NCI-H2227 (cell line): Measurements from ENCODE around the gene IFT43.

Source experiments
- DNase-seq: peaks from one replicate; lab custom pipeline; 2025; ENCODE audit not compliant: unreplicated experiment; lab: John Stamatoyannopoulos, UW

The IFT43 gene

GRCh38 chr14:75979648-75980565 is 5.7 kb upstream of the IFT43 start:
- no peak for DNase-seq

GRCh38 chr14:75980856-75981255 is 4.7 kb upstream of the IFT43 start:
- no peak for DNase-seq

- DNase-seq = peak; percentile 63
Measured at GRCh38 chr14:75981426-75982265, 3.9 kb upstream of the IFT43 start, which contains the start of gene TGFB3. TGFB3 (minus strand) TSS chr14:75981995; CDS start chr14:75980893, 1,102 bp downstream.

- peak; percentile 84 for DNase-seq
Measured at GRCh38 chr14:75982266-75983018, 3.1 kb upstream of the IFT43 start.

DNA sequence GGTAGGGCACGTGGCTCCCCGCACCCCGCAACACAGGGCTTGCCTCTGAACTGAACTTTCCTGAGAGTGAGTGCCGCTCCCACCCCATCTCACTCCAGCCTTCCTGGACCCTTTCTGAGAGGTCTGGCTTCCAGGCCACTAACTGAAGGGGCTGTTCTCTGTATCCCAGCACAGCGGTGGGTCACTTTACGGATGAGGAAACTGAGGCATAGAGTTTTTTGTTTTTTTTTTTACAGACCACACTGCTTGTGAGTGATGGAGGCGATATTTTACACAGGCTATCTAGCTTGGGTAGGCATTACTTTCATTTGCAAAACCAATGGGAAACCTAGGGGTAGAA is 2.6 kb upstream of the IFT43 start:
- DNase-seq = no peak

- DNase-seq = no peak
Measured at GRCh38 chr14:75984674-75985073, 889 bp upstream of the IFT43 start.

- no peak for DNase-seq
Measured at GRCh38 chr14:75986439-75986765, 839 bp downstream of the IFT43 start.

- no peak for DNase-seq
Measured at GRCh38 chr14:75987201-75987970, 1.8 kb downstream of the IFT43 start.

GRCh38 chr14:75989134-75989533 is 3.6 kb downstream of the IFT43 start:
- no peak for DNase-seq

- DNase-seq = no peak
Measured at GRCh38 chr14:75990297-75990696, 4.7 kb downstream of the IFT43 start.

GRCh38 chr14:75991753-75992152 is 6.2 kb downstream of the IFT43 start:
- DNase-seq = no peak

DNA sequence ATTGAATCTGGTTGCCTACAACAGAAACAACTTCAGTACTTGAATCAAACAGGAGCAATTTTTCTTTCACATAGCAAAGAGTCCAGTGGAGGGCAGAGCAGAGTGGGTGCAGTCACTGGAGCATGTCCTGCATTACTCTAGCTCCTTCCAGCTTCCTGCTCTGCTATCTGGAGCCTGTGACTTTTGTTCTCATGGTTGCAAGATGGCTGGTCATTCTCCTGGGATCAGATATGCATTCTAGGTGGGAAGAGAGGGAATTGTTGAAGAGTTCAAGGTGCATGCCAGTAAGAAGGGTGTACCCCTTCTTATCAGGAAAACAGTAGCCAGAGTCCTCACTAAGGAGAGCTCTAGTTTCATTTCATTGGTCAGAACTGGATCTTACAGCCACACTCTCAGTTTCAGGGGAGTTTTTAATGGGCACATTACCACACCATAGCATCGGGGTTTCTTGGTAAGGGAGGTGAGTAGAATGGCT is 8.0 kb downstream of the IFT43 start:
- DNase-seq = no peak

DNA sequence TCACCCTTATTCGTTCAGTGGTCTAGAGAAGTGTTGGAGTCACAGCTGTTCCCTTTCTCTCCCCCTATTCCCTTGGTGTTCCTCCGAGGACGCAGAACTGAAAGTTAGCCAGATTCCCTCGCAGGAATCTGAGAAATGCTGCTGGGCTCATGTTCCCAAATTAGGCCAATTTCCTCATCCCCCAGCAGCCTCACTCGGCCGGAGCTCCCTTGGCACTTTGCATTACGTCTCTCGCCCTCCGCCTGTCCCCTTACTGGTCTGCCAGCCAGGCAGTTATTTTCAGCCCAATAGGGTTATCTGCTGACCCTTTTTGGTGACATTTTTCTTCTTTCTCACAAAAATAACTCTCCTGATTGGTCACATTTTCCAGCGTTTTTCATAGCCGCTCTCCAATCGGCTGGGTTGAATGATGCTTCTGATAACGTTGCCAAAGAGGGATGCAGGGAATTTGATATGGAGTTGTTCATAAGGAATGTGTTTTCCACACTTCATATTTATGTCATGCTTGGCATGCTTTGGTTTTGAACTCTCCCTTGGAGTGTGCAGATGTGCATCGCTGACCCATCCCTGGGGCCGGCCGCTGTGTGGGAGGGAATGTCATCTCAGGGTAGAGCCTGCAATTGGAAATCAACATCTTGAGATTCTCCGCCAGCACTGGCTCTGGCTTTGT is 9.9 kb downstream of the IFT43 start:
- DNase-seq = no peak

DNA sequence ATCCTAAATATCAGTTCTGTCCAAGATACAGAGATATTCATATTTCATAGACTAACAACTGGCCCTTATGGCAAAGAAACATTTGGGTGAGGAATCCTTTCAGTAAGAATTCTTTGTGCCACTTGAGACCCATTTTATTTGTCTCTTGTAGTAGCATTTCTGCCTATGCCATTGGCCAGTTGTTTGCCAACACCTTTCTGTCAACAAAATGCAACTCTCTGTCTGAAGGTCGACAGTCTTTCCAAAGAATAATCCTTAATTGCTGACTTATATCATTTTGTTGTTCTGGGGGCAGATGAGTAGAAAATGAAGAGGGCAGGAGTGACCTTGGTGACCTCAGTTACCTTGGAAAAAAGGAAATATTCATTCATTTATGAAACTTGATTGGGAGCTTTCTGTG is 10.9 kb downstream of the IFT43 start:
- no peak for DNase-seq

DNA sequence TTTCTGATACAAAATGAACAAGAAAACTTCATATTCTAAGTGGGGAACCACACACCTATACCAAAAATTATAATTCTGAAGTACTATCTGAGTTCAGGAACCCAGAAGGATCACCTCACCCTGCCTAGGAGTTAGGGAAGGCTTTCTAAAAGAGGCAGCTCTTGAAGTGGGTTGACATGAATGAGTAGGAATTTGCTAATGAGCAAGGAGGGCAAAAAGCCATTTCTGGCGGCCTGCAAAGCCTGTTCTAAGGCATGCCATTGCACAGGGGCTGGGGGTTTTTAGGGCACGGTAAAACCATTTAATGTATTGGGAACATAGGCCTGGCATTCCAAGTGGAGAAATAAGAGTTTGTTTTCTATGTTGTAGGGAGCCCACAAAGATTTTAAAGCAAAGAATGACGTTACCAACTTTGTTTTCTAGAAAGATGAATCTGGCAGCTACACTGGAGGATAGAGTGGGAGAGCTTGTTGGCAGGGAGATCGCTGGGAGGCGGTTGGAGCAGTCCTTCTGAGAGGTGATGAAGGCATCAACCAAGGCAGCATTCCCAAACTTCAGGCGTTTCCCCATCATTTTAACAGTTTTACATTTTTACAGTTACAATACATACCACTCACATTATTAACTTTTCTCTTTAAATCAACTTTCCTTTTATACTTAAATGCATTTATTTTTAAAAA is 14.1 kb downstream of the IFT43 start:
- DNase-seq = no peak

GRCh38 chr14:76002383-76002782 is 16.8 kb downstream of the IFT43 start:
- DNase-seq = no peak

DNA sequence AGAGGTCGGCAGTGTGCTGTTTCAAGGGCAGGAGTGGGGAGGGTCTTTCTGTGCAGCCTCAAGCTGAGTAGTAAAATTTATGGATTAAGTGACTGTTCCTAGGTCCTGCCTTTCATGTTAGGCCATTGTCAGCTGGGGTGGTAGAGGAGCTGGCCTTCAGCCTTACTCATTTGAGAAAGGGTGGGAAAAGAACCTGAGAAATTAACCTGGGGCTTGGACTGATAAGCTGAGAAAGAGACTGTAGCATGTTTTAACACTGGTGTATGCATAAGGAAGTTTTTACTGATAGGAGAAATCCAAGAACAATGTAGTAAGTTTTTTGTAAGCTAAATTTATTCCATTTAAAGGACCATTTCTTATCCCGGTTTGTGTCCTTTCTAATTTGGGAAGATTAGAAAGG is 20.7 kb downstream of the IFT43 start:
- DNase-seq = no peak

- no peak for DNase-seq
Measured at GRCh38 chr14:76007379-76007778, 21.8 kb downstream of the IFT43 start.

GRCh38 chr14:76007852-76008251 is 22.3 kb downstream of the IFT43 start:
- DNase-seq = no peak
